Measurements from ENCODE around the gene RIPOR3. TPM values are rescaled to one million over a fixed set of nuclear protein-coding genes. Genes with fewer than 3 reads are reported as not detected.
"Not testable (repeated sequence)": the region's sequence is repeated elsewhere in the genome, so short reads cannot be mapped to it uniquely, and the experiment has no call there.

RIPOR3 gene
- polyA plus RNA-seq, 1 donor (not counting 4 experiments of a cell fraction or from before 2014, with no cell fraction given), result 0.10 TPM

DNA sequence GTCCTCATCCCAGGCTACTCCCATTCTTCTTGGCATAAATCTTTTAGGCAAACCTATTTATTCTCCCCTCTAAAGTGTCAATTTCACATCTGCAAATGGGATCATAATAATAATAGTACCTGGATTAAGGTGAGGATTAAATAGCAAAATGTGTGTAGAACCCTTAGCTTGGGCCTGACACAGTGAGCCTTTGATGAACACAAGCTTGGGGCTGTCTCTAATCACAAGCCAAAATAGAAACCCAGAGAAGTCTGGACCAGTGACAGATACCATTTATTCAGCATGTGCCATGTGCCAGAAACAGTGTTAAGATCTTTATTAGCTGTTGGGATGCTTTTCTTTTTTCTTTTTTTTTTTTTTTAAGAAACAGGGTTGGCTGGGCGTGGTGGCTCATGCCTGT is 25.2 kb upstream of the RIPOR3 start:
- no peak overlapping the region for H2AFZ ChIP-seq (ENCODE audit: control insufficient read depth, low read length)
- no peaks in the 10 kb centered on the region for H3K36me3 ChIP-seq (ENCODE audit: control insufficient read depth in 2 of 2, extremely low read depth in 1 of 2, insufficient read depth in 2 of 2, low read length in 2 of 2)
- no peaks in the 10 kb centered on the region for H3K9me1 ChIP-seq (ENCODE audit: control insufficient read depth, extremely low read depth, insufficient read depth, low read length)
- no peak for DNase-seq (ENCODE audit: low read depth, low spot score)
- H3K9me3 ChIP-seq (ENCODE audit: control insufficient read depth, low read depth, low read length), result no peaks in the 10 kb centered on the region
- H3K27me3 ChIP-seq (ENCODE audit: control insufficient read depth, extremely low read depth, insufficient read depth, low read length), result no peaks in the 10 kb centered on the region
- dilution Hi-C loops (cut with MboI; ENCODE audit: extremely low pct_ligation_motif_present, low sequenced_read_pairs), result no loop called here
- H3K4me3 ChIP-seq (ENCODE audit: control insufficient read depth in 2 of 3, extremely low read depth in 1 of 3, insufficient read depth in 2 of 3, low read depth in 1 of 3, low read length in 3 of 3), result no peak overlapping the region
- FAIRE-seq, result no peak
- TF ChIP-seq, protein P1, sequence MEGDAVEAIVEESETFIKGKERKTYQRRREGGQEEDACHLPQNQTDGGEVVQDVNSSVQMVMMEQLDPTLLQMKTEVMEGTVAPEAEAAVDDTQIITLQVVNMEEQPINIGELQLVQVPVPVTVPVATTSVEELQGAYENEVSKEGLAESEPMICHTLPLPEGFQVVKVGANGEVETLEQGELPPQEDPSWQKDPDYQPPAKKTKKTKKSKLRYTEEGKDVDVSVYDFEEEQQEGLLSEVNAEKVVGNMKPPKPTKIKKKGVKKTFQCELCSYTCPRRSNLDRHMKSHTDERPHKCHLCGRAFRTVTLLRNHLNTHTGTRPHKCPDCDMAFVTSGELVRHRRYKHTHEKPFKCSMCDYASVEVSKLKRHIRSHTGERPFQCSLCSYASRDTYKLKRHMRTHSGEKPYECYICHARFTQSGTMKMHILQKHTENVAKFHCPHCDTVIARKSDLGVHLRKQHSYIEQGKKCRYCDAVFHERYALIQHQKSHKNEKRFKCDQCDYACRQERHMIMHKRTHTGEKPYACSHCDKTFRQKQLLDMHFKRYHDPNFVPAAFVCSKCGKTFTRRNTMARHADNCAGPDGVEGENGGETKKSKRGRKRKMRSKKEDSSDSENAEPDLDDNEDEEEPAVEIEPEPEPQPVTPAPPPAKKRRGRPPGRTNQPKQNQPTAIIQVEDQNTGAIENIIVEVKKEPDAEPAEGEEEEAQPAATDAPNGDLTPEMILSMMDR (optimal IDR thresholded peaks at IDR 0.05 in 1 of 3, IDR thresholded peaks at IDR 0.05 in 1 of 3, conservative IDR thresholded peaks at IDR 0.05 in 1 of 3; ENCODE audit: extremely low read depth in 1 of 3, insufficient read depth in 2 of 3, low read length in 3 of 3), result no peak
- no peak for TF ChIP-seq EZH2 (IDR thresholded peaks at IDR 0.05; ENCODE audit: low read length)
- H3K4me2 ChIP-seq (ENCODE audit: control insufficient read depth, extremely low read depth, insufficient read depth, low read depth, low read length), result no peak overlapping the region
- H3K79me2 ChIP-seq (ENCODE audit: control insufficient read depth, insufficient read depth, low read length), result no peaks in the 10 kb centered on the region
- no peaks in the 10 kb centered on the region for H4K20me1 ChIP-seq (ENCODE audit: control insufficient read depth, extremely low read depth, insufficient read depth, low read length)
- H3K4me1 ChIP-seq (ENCODE audit: control insufficient read depth, extremely low read depth, insufficient read depth, low read length), result no peaks in the 10 kb centered on the region
- no peak overlapping the region for H3K9ac ChIP-seq (ENCODE audit: control insufficient read depth, extremely low read depth, insufficient read depth, low read length)
- H3K27ac ChIP-seq (ENCODE audit: control insufficient read depth, insufficient read depth, low read length), result no peak overlapping the region

DNA sequence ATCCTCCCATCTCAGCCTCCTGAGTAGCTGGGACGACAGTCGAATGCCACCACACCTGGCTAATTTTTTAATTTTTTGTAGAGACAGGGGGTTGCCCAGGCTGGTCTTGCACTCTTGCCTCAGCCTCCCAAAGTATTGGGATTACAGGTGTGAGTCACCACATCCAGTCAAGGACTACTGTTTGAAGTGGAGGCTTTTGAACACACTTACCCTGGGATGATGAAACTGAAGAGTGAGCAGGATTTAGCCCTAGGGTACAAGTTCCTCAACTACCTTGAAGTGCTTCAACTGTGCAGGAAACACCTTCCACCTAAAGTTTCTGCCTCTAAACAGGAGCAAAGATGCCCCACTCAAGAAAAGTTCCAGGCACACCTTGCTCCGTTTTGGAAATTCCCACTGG is 24.4 kb upstream of the RIPOR3 start:
- no peak overlapping the region for H3K9ac ChIP-seq (ENCODE audit: control insufficient read depth, extremely low read depth, insufficient read depth, low read length)
- H3K79me2 ChIP-seq (ENCODE audit: control insufficient read depth, insufficient read depth, low read length), result no peaks in the 10 kb centered on the region
- TF ChIP-seq, protein P1 (optimal IDR thresholded peaks at IDR 0.05 in 1 of 3, IDR thresholded peaks at IDR 0.05 in 1 of 3, conservative IDR thresholded peaks at IDR 0.05 in 1 of 3; ENCODE audit: extremely low read depth in 1 of 3, insufficient read depth in 2 of 3, low read length in 3 of 3), result no peak
- TF ChIP-seq EZH2 (IDR thresholded peaks at IDR 0.05; ENCODE audit: low read length), result no peak
- H3K9me3 ChIP-seq (ENCODE audit: control insufficient read depth, low read depth, low read length), result no peaks in the 10 kb centered on the region
- dilution Hi-C loops (cut with MboI; ENCODE audit: extremely low pct_ligation_motif_present, low sequenced_read_pairs), result no loop called here
- H2AFZ ChIP-seq (ENCODE audit: control insufficient read depth, low read length), result no peak overlapping the region
- H3K4me3 ChIP-seq (ENCODE audit: control insufficient read depth in 2 of 3, extremely low read depth in 1 of 3, insufficient read depth in 2 of 3, low read depth in 1 of 3, low read length in 3 of 3), result no peak overlapping the region
- H3K4me1 ChIP-seq (ENCODE audit: control insufficient read depth, extremely low read depth, insufficient read depth, low read length), result no peaks in the 10 kb centered on the region
- FAIRE-seq, result no peak
- H3K27me3 ChIP-seq (ENCODE audit: control insufficient read depth, extremely low read depth, insufficient read depth, low read length), result no peaks in the 10 kb centered on the region
- H3K36me3 ChIP-seq (ENCODE audit: control insufficient read depth in 2 of 2, extremely low read depth in 1 of 2, insufficient read depth in 2 of 2, low read length in 2 of 2), result no peaks in the 10 kb centered on the region
- no peak overlapping the region for H3K27ac ChIP-seq (ENCODE audit: control insufficient read depth, insufficient read depth, low read length)
- no peak overlapping the region for H3K4me2 ChIP-seq (ENCODE audit: control insufficient read depth, extremely low read depth, insufficient read depth, low read depth, low read length)
- no peaks in the 10 kb centered on the region for H4K20me1 ChIP-seq (ENCODE audit: control insufficient read depth, extremely low read depth, insufficient read depth, low read length)
- H3K9me1 ChIP-seq (ENCODE audit: control insufficient read depth, extremely low read depth, insufficient read depth, low read length), result no peaks in the 10 kb centered on the region
- DNase-seq (ENCODE audit: low read depth, low spot score), result no peak

DNA sequence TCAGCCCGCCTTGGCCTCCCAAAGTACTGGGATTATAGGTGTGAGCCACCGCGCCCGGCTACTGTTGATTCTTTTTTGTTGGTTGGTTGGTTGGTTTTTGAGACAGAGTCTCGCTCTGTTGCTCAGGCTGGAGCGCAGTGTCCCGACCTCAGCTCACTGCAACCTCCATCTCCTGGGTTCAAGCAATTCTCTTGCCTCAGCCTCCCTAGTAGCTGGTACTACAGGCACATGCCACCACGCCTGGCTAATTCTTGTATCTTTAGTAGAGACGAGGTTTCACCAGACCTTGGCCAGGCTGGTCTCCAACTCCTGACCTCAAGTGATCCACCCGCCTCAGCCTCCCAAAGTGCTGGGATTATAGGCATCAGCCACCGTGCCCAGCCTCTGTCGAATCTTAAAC is 23.1 kb upstream of the RIPOR3 start:
- H3K9ac ChIP-seq (ENCODE audit: control insufficient read depth, extremely low read depth, insufficient read depth, low read length); DNase-seq (ENCODE audit: low read depth, low spot score); H3K27ac ChIP-seq (ENCODE audit: control insufficient read depth, insufficient read depth, low read length); H3K79me2 ChIP-seq (ENCODE audit: control insufficient read depth, insufficient read depth, low read length); H3K4me3 ChIP-seq (ENCODE audit: control insufficient read depth in 2 of 3, extremely low read depth in 1 of 3, insufficient read depth in 2 of 3, low read depth in 1 of 3, low read length in 3 of 3); H3K9me1 ChIP-seq (ENCODE audit: control insufficient read depth, extremely low read depth, insufficient read depth, low read length); dilution Hi-C loops (cut with MboI; ENCODE audit: extremely low pct_ligation_motif_present, low sequenced_read_pairs); H3K4me1 ChIP-seq (ENCODE audit: control insufficient read depth, extremely low read depth, insufficient read depth, low read length); H3K9me3 ChIP-seq (ENCODE audit: control insufficient read depth, low read depth, low read length); H4K20me1 ChIP-seq (ENCODE audit: control insufficient read depth, extremely low read depth, insufficient read depth, low read length); H3K27me3 ChIP-seq (ENCODE audit: control insufficient read depth, extremely low read depth, insufficient read depth, low read length); FAIRE-seq; H3K36me3 ChIP-seq (ENCODE audit: control insufficient read depth in 2 of 2, extremely low read depth in 1 of 2, insufficient read depth in 2 of 2, low read length in 2 of 2); H3K4me2 ChIP-seq (ENCODE audit: control insufficient read depth, extremely low read depth, insufficient read depth, low read depth, low read length); H2AFZ ChIP-seq (ENCODE audit: control insufficient read depth, low read length): not testable (repeated sequence)
